ENCODE results near the gene MBP. TPM values are rescaled to one million over a fixed set of nuclear protein-coding genes. Genes with fewer than 3 reads are reported as not detected.

MBP gene
- total RNA-seq, 4 donors from 2014 or later = 45.0 to 60.0 (median 51.9) TPM

DNA sequence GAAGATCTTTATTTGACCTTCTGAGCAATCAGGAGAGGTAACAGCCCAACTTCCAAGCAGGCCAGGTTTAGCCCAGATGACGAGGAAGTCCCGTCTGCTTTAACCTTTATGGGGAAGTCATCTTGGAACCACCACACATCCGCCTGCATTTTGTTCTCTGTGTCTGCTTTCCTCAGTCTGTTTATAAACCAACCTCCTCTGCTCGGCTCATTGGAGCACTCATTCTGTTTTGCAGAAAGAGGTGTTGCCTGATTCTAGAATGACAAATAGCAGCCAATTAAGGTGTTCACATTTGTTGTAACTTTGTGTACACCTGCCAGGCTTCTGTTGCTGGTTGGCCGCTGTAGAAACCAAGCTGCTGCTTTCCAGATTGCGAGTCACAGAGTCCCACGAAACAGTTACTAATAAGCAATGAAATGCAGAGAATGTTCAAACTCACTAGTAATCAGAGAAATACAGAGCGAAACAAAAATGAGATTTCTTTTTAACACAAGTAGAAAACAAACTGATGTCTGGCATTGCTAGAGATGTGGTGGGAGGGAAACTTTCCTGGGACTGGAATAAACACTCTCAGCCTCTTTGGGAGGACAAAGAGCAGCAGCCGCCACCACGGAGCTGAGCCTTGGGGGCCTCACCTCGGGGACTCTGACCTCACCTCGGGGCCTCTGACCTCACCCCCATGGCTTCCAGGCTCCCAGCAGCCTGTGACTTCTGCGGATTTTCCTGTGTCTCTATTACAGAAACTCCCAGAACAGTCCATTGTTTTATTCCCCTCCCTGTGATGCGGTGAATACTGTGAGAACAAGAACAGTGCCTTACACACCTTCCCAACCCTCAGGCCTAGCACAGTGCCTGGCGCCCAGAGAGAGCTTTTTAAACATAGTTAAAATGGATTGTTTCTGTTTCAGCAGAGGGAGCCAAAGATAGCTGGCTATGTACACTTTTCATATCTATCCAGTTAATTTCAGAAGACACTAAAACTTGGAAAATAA lies 64.0 kb downstream of the MBP start:
- intact Hi-C loops (cut with DNase I; ENCODE audit: low total_unique reads) = no loop called here
- 37 to 39% methylated on average over 15 of the region's 15 CpGs for WGBS, 2 donors
- H3K4me3 ChIP-seq (ENCODE audit: low read depth, poor library complexity, severe bottlenecking) = no peak overlapping the region
- DNase-seq (ENCODE audit: low spot score in 2 of 2) = peak in 1 of 2 donors; percentile 87
- TF ChIP-seq POLR2A (IDR thresholded peaks at IDR 0.05) (no peak), CTCF (IDR thresholded peaks at IDR 0.05) (no peak)

DNA sequence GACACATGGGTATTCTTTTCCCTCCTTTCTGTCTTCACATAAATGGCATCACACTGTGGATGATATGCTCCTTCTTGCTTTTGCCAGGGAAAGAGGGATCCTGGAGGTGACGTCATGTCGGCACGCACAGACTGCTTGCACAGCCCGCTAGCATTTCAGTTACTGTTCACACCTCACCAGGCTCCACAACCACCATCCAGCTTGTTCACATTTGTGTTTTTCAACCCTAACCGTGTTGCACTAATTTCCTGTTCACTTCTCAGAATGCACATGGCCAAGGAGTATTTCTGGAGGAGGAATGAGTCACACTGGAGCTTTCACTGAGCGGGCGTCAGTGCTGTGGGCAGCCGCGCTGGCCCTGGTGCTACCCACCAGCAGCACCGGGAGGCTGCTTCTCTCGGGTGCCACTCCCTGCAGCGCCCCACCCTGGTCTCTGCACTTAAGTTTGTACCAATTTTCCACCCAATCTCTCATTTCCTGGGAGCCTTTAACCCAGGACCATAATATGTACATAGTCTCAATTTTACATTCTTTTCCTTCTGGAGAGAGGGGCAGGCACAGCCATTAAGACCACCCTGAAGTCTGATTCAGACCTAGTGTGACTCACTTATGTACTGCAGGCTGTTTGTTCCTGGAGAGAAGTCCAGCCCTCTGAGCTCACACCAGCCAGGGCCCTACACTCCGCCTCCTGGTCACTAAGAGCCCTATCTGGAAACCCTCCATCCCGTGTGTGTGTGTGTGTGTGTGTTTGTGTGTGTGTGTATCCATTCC lies 65.1 kb downstream of the MBP start:
- peak; percentile 79 to 93 for DNase-seq (ENCODE audit: low spot score in 2 of 2)
- TF ChIP-seq POLR2A (IDR thresholded peaks at IDR 0.05) (no peak), CTCF (IDR thresholded peaks at IDR 0.05) (no peak)
- 21 to 29% methylated on average over 14 of the region's 14 CpGs for WGBS, 2 donors
- intact Hi-C loops (cut with DNase I; ENCODE audit: low total_unique reads) = no loop called here
- no peak overlapping the region for H3K4me3 ChIP-seq (ENCODE audit: low read depth, poor library complexity, severe bottlenecking)

- TF ChIP-seq POLR2A (IDR thresholded peaks at IDR 0.05) = no peak
- no peak for TF ChIP-seq CTCF (IDR thresholded peaks at IDR 0.05)
- intact Hi-C loops (cut with DNase I; ENCODE audit: low total_unique reads) = no loop called here
- 87 to 90% methylated on average over 9 of the region's 9 CpGs for WGBS, 2 donors
- H3K4me3 ChIP-seq (ENCODE audit: low read depth, poor library complexity, severe bottlenecking) = no peak overlapping the region
- peak in 1 of 2 donors; percentile 81 for DNase-seq (ENCODE audit: low spot score in 2 of 2)
Observed at GRCh38 chr18:77066689-77067088, 65.9 kb downstream of the MBP start.

GRCh38 chr18:77066101-77066500 lies 66.5 kb downstream of the MBP start:
- TF ChIP-seq POLR2A (IDR thresholded peaks at IDR 0.05) = no peak
- no peak for TF ChIP-seq CTCF (IDR thresholded peaks at IDR 0.05)
- WGBS, 2 donors = 97% methylated on average over 9 of the region's 9 CpGs
- H3K4me3 ChIP-seq (ENCODE audit: low read depth, poor library complexity, severe bottlenecking) = no peak overlapping the region
- intact Hi-C loops (cut with DNase I; ENCODE audit: low total_unique reads) = no loop called here
- DNase-seq (ENCODE audit: low spot score in 2 of 2) = peak in 1 of 2 donors; percentile 46

DNA sequence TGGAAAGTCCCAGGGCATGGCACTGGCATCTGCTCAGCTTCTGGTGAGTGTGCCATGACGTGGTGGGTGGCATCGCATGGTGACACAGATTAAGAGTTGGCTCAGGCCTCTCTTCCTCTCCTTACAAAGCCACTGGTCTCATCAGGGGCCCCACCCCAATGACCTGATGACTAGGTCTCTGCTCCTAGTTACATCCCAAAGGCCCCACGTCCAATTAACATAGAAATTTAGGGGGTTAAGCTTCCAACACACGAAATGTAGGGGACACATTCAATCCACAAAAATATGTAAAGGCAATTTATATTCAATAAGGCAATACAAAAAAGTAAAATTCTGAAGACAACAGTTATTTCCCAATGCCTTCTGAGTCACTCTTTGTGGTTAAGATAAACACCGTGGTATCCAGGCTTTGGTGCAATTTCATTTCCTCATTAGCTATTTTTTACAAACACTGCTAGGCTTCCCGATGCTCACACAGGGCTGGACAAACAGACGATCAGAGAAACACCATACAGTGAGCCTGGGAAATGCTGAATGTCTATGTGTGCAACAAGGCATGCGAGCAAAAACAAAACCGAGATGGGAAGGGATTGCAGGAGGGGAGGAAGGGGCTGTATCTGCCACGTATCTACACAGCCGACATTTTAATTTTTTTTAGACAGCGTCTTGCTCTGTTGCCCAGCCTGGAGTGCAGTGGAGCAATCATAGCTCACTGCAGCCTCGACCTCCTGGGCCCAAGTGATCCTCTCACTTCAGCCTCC lies 67.2 kb downstream of the MBP start:
- peak in 1 of 2 donors; percentile 88 for DNase-seq (ENCODE audit: low spot score in 2 of 2)
- intact Hi-C loops (cut with DNase I; ENCODE audit: low total_unique reads) = no loop called here
- WGBS, 2 donors = 48 to 62% methylated on average over 13 of the region's 13 CpGs
- TF ChIP-seq POLR2A (IDR thresholded peaks at IDR 0.05) (no peak), CTCF (IDR thresholded peaks at IDR 0.05) (no peak)
- no peak overlapping the region for H3K4me3 ChIP-seq (ENCODE audit: low read depth, poor library complexity, severe bottlenecking)

Measured in lower leg skin (tissue), 4 donors.